ENCODE measurements around the gene CPT2. TPM values are rescaled to one million over a fixed set of nuclear protein-coding genes. Genes with fewer than 3 reads are reported as not detected.
A peak's percentile ranks its signal among the peaks of the same experiment; 100 is the strongest.
"Not testable (repeated sequence)": the region's sequence is repeated elsewhere in the genome, so short reads cannot be mapped to it uniquely, and the experiment has no call there.

The CPT2 gene
- total RNA-seq, 1 experiment from 2014 or later: 23.3 TPM

DNA sequence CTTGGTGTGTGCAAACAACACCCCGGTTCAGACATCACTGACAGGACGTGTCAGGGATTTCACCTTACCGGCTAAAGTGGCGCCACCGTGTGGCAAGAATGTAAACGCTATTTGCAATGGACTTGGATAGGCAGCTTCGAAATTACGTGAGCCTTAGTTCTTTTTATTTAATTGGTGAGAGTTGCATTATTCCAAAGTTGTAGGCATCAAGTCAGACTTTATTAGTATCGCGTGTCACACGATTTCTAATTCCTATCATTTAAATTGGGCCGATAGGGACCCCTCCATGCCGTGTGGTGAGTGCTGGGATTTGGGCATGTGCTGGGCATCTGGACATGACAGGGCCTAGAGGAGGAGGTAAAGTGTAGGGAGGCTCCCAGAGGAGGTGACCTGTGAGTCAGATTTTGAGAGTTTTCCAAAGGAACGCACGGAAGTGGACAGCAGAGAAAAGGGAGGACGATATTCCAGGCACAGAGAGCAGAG, 14.5 kb upstream of the CPT2 start:
- peak; percentile 78 for DNase-seq (ENCODE audit: low spot score)

DNA sequence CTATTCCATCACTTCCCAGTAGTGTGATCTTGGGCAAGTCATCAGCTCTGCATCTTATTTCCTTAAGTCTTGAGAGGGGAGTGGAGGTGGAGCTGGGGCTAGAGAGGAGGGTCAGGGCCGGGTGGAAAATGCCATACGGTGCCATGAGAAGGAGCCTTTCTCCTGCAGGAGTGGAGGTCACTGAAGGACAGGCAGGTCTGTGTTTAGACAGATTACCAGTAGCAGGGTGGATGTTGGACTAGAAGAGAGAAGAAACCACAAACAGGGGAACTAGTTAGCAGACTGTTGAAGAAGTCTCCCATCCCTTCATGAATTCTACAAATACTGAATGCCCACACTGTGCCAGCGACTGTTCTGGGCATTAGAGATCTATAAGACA, 13.9 kb upstream of the CPT2 start:
- no peak for DNase-seq (ENCODE audit: low spot score)

DNA sequence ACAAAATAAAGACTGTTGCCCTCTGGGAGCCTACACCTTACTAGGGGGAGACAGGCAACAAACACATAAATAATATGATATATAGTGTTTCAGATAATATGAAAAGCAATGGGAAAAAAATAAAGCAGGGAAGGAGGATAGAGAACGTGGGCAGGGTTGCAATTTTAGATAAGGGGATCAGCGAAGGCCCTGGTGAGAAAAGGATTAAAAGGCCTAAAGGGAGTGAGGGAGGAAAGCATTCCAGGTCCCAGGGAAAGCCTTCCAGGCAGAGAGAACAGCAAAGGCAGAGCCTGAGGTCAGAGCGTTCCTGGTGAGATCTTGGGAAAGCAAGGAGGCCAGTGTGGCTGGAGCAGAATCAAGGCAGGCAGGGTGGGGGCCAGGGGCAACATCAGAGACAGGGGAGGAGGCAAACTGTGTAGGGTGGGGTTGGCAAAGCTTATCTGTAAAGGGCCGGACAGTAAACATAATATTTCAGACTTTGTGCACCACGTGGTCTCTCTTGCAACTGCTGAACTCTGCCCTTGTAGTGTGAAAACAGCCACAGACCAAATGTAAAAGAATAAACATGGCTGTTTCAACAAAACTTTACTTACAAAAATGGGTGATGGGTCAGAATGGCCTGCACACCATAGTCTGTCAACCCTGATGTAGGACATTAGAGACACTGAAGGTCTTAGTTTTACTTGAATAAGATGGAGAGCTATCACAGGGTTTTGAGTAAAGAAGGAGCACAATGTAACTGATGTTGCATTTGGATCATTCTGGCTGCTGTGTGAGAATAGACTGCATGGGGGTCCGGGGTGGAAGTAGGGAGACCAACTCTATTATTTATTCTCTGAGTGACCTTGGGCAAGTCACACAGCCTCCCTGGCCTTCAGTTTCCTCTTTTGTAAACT, 13.3 kb upstream of the CPT2 start:
- no peak for DNase-seq (ENCODE audit: low spot score)

DNA sequence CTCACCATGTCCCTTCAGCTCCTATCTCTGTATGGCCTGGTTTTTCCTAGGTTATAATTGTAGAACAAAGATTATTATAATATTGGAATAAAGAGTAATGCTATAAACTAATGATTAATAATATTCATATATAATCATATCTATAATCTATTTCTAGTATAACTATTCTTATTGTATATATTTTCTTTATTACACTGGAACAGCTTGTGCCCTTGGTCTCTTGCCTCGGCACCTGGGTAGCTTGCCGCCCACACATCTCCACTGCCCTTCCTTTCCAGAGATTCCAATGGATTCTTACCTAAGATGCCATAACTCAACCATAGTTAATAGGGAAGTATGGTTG, 10.7 kb upstream of the CPT2 start:
- DNase-seq (ENCODE audit: low spot score): not testable (repeated sequence)

DNA sequence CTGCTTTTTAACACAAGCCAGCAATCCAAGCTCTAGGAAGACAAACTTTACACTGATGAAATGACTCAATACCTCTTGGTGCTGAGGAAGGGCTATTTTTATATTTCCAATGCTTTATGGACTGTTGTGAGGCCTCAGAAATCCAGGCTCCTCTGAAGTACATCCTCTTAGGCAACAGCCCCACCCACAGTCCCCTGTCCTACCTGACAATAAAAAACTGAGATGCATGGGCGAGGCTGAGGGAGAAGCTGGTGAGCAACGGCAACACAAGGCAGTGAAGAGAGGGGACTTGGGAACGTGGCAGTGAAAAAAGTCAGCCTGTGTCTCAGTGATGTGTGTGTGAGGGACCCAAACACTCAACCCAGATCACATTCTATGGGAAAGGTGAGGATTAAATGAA, 10.1 kb upstream of the CPT2 start:
- DNase-seq (ENCODE audit: low spot score): no peak

DNA sequence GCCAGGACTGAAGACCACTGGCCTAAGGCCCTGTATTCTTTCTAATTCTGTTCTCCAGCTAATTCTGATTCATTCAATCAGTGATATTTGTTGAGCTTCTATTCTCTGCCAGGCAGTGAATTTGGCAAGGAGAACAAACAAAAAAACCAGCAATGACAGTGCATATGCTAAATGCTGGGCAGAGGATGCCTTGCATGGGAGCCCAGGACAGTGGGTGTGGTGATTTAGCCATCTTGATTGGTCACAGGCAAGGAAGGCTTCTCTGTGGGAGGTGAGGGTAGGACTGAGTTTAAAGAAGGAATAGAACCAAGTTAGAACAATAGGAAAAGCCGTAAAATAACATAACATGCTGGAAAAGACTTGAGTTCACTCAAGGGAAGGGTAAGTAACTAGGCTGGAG, 9.2 kb upstream of the CPT2 start:
- no peak for DNase-seq (ENCODE audit: low spot score)

DNA sequence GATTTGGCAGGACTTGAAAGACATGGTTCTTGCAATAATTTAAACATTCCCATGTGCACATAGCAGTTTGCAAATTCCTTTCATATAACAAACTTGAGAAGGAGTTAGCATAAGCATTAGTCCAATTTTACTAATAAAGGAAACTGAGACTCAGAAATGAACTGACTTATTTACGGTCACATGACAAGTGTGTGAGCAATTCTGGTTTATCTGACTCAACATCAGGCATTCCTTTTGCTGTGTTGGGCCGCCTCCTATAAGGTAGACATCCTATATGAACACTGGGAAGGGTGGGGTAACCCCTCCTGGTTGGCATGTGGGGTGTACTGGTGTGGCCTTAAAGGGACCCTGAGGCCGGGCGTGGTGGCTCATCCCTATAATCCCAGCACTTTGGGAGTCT, 8.5 kb upstream of the CPT2 start:
- no peak for DNase-seq (ENCODE audit: low spot score)

DNA sequence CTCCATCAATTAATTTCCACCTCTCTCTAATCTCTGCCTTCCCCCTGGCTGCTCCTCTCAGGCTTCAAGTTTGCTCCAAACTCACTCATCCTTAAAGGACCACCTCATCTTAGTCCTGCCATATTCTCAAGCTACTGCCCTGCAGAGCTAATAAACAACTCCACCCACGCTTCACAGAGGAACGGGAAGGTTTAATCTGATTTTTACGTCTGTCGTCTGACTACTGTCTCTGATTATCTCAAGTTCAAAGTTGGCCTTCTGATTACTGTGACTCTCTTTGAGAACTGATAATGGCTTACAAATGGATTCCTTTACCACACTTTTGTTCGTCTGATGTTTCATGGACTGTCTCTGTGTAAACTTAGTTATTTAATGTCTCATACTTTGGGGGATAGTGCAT, 7.6 kb upstream of the CPT2 start:
- no peak for DNase-seq (ENCODE audit: low spot score)

DNA sequence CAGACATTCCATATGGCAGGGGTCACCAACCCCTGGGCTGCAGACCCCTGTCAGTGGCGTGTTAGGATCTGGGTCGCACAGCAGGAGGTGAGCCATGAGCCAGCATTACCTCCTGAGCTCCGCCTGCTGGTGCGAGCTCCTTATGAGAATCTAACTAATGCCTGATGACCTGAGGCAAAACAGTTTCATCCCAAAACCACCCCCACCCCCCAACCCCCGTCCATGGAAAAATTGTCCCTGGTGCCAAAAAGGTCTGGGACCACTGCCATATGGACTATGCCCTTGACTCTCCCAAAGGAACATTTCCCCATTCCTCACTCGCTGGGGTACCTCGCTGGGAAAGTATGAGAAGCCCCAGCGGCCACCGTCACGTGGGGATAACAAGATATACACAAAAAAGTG, 6.4 kb upstream of the CPT2 start:
- no peak for DNase-seq (ENCODE audit: low spot score)

DNA sequence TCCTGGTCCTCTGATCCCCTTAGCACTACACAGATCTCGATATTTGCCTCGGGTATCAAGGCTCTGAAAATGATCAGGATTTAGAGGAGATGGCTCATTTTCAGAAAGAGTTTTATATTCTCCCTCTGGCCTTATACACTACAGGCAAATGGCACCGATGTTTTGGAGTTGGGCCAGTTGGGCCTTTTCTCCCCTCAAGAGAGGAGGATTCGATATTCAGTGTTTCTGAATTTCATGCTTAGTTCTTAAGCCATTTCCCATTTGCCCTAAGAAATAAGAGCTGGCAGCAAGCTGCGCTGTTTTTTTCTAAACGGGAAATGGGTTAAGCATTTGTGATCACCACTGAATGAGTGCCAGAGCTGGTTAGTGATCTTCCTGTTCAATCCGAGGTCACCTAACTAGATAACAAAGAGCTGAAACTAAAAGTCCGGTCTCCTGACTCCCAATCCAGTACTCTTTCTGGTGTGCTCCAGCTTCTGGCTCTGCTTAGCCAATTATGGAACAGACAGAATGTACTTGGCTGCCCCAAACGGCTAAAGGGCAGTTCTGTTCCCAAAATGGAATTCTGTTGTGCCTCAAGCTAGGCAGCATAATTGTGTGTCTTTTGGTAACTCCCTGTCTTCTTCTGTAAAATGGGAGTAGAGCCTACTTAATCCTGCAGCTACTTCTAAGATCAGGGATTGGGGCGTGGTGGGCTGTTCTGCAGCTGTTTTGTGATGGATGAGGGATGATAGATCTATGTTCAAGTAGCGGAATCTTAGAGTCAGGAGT, 1.2 kb upstream of the CPT2 start:
- no peak for DNase-seq (ENCODE audit: low spot score)

DNA sequence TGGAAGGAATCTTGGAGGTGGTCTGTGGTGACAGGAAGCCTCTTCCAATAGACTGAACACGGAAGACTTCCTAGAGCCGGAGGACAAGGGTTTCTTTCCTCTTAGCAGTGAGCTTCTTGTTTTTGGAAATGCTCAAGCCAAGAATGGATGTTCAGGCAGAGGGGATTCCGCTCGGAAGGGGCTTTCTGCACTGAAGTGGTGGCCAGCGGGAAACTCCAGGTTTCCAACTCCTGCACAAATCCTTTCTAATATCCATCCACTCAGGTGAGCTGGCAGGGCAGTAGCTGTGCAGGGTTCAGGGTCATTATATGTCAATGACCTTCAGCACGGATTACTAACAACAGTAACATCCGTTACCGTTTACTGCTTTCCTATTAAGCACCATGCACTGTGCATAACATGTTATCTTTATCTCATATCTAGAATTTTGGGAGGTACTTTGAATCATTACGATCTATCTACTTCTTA, 573 bp upstream of the CPT2 start:
- no peak for DNase-seq (ENCODE audit: low spot score)

DNA sequence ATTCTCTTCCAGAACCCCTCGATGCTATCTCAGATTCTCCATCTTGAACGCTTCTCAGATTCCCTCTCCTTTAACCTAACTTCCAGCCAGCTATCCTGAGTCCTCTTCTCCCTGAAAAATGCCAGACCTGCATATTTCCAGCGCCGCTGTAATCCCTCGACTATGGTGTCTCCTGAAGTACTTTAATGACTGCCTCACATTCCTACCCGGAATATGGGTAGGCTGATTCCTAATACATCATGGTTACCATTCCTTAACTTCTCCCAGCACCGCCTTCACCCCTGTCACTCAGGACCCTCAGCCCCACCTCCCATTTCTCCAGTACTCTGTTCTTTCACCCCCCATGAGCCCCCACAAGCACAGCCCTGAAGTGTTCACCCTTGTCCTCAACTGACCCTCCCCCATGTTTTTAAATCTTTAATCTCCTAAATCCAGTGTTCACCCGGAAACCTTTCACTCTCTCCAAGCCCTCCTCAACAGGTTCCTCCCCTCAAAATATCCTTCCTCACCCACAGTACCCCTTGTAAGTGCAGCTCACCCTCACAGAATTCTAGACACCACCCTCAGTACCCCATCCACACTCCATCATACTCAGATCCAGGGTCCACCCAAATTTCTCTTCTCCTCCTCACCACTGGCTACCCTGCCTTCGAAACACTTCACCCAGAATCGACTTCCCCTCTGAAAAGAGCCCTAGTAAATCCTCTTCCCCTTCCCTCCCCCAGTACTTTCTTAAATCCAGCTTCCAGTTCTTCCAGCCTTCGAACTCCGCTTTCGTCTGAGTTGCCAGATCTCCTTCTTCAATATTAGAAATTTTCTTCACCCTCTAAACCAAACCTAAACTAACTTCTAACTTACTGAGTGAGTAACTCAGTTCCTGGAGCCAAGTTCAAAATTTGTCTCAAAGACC, 922 bp downstream of the CPT2 start:
- DNase-seq (ENCODE audit: low spot score): no peak

DNA sequence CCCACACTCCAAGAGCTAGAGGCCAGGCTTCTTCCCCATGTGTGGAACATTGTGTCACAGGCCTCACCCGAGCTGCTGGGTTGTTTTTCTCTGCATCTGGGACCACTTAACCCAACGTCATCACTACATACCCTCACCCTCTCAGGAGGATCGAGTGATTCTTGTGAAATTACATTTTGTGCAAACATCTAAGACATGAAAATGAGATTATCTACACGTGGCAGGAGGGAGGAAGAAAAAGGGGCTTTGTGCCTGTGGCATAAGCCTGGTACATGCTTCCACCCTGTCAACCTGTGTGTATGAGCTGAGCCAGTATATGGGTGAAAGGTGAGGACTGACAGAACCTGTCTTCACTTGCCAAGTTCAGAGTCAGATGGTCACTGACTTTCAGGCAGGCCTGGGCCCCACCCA, 1.6 kb downstream of the CPT2 start:
- no peak for DNase-seq (ENCODE audit: low spot score)

DNA sequence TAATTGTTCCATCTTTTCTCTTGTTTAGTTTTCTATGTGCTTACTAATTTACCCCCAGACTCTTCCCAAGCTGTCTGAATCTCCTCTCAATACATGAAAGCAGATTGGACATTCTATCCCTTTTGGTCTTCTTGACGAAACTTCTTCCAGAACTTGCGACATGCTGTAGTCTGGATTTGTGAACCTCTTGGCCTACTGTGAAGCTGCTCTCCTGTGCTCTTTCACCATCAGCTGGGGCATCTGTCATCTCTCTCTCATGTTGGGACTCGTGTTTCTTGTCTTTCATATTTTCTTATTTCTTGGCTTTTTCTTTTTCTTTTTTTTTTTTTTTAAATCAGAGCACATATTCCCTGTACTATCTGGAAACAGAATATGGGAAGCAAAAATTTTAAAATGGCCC, 6.8 kb downstream of the CPT2 start:
- DNase-seq (ENCODE audit: low spot score): no peak

DNA sequence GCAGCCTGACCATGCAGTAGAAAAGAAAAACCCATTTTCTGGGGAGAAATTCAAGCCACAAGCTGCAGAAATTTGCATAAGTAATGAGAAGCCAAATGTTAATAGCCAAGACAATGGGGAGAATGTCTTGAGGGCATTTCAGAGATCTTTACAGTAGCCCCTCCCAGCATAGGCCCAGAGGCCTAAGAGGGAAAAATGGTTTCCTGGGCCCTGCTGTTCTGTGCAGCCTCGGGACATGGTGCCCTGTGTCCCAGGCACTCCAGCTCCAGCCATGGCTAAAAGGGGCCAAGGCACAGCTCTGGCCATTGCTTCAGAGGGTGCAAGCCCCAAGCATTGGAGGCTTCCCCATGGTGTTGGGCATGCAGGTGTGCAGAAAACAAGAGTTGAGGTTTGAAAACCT, 8.9 kb downstream of the CPT2 start:
- not testable (repeated sequence) for DNase-seq (ENCODE audit: low spot score)

DNA sequence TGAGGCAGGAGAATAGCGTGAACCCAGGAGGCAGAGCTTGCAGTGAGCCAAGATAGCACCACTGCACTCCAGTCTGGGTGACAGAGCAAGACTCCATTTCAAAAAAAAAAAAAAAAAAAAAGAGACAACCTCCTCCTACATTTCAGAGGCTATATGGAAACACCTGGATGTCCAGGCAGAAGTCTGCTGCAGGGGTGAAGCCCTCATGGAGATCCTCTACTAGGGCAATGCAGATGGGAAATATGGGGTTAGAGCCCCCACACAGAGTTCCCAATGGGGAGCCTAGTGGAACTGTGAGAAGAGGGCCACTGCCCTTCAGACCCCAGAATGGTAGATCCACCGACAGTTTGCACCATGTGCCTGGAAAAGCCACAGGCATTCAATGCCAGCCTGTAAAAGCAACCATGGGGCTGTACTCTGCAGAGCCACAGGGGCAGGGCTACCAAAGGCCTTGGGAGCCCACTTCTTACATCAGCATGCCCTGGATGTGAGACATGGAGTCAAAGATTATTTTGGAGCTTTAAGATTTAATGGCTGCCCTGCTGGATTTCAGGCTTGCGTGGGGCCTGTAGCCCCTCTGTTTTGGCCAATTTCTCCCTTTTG, 9.6 kb downstream of the CPT2 start:
- DNase-seq (ENCODE audit: low spot score): not testable (repeated sequence)

DNA sequence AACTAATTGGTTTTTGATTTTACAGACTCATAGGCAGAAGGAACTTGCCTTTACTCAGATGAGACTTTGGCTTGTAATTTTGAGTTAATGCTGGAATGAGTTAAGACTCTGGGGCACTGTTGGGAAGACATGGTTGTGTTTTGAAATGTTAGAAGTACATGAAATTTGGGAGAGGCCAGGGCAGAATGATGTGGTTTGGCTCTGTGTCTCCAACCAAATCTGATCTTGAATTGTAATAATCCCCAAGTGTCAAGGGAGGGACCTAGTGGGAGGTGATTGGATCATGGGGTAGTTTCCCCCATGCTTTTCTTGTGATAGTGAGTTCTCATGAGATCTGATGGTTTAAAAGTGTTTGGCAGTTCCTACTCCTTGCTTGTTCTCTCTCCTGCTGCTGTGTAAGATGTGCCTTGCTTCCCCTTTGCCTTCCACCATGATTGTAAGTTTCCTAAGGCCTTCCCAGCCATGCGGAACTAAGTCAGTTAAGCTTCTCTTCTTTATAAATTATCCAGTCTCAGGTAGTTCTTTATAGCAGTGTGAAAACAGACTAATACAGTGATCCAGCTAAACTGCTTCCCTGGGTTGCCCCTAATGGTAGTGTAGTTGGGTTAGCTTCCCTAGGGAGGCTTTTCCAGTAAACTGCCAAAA, 10.2 kb downstream of the CPT2 start:
- no peak for DNase-seq (ENCODE audit: low spot score)

DNA sequence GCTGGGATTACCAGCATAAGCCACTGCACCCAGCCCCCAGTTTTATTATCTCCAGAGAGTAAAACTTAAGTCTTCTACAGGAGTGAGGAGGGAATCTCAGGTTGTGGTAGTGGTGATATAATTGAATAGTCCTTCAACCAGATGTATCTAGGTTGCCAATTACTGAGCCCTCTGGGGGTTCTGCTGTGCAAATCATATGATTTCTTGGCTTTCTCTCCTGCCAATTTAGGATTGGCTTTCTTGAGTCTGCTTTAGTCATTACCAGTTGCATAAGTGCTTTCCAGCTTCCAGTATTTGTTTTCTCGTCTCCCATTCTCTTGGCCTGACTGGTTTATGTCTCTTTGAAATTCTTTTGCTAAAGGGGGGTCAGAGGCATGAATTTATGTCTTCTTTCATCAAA, 11.1 kb downstream of the CPT2 start:
- no peak for DNase-seq (ENCODE audit: low spot score)

DNA sequence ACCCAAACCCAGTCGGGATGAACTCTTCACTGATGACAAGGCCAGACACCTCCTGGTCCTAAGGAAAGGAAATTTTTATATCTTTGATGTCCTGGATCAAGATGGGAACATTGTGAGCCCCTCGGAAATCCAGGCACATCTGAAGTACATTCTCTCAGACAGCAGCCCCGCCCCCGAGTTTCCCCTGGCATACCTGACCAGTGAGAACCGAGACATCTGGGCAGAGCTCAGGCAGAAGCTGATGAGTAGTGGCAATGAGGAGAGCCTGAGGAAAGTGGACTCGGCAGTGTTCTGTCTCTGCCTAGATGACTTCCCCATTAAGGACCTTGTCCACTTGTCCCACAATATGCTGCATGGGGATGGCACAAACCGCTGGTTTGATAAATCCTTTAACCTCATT, 13.7 kb downstream of the CPT2 start:
- no peak for DNase-seq (ENCODE audit: low spot score)

DNA sequence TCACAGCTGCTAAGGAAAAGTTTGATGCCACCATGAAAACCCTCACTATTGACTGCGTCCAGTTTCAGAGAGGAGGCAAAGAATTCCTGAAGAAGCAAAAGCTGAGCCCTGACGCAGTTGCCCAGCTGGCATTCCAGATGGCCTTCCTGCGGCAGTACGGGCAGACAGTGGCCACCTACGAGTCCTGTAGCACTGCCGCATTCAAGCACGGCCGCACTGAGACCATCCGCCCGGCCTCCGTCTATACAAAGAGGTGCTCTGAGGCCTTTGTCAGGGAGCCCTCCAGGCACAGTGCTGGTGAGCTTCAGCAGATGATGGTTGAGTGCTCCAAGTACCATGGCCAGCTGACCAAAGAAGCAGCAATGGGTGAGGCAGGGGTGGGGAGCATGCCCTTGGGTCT, 14.3 kb downstream of the CPT2 start:
- no peak for DNase-seq (ENCODE audit: low spot score)

DNA sequence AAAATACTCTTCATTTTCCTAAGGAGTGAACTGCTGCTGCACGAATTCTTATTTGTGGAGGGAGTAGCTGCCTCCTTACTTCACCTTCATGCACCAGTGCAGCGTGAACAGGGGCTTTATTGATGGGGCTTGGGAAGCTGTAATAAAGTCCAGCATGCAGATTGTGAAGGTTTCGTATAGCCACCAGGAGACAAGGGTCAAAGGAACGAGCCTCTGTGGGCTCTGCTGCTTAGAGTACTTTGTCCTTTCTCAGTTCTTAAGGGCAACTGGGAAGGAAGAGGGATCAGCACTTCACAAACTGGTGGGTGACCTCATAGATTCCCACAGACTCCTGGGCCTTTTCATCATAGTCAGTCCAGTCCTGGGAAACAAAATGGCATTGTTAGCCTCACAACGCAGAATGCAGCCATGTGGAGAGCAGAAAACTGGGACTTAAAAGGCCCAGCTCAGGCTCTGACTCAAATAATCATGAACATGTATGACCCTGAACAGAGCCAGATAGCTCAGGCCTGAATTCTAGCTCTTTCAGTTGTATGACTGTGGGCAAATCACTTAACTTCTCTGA, 17.8 kb downstream of the CPT2 start:
- no peak for DNase-seq (ENCODE audit: low spot score)

Data from H4 (cell line).